Endothelial cell of umbilical vein (primary cell): ENCODE results near the gene C15orf40. TPM values are rescaled to one million over a fixed set of nuclear protein-coding genes. Genes with fewer than 3 reads are reported as not detected.
A peak's percentile ranks its signal among the peaks of the same experiment; 100 is the strongest.

Experiments
- BruUV-seq: library from RNA; stranded (reverse); fragments of 400-500 nt; replicated peaks from 2 replicates; lab custom pipeline; 2021; lab: Mats Ljungman, UMichigan
- CTCF ChIA-PET: fragments of 300-600, 350-600 bp; sonication (Branson Sonifier 250); formaldehyde crosslinking; loops from one replicate; lab custom pipeline; 2021; ENCODE audit warnings: antibody characterized with exemption, inconsistent platforms; lab: Charles Lee
- POLR2A ChIA-PET: fragments of 300-600, 350-600 bp; sonication (Branson Sonifier 250); formaldehyde crosslinking; loops from one replicate; lab custom pipeline; 2021; ENCODE audit warnings: antibody characterized with exemption, inconsistent platforms; lab: Charles Lee
- DNase-seq: peaks from one replicate; pipeline ENCODE4 v3.0.0-alpha.2; 2011; ENCODE audit warnings: low read depth, low spot score
- FAIRE-seq: peaks from 2 replicates; lab custom pipeline; 2011; peaks lifted over from hg19 to GRCh38; lab: Jason Lieb, UNC
- H2AFZ ChIP-seq: 2 replicates; pipeline ENCODE4 v1.6.0; 2012; ENCODE audit warnings: low read depth, low read length, control low read depth, inconsistent platforms
- H3K27ac ChIP-seq: 2 replicates; pipeline ENCODE4 v1.5.1; 2011; ENCODE audit warnings: low read depth, mild to moderate bottlenecking, control low read depth, low read length, moderate library complexity; ENCODE audit not compliant: insufficient read depth
- H3K27me3 ChIP-seq, 2 experiments: 2 replicates each; pipeline versions ENCODE4 v1.6.0 to v1.6.1; 2011; ENCODE audit warnings: low read length in 2 of 2, mixed read lengths in 1 of 2; ENCODE audit not compliant: control insufficient read depth in 2 of 2, insufficient read depth in 2 of 2
- H3K36me3 ChIP-seq, 2 experiments: 2 replicates in 1 of 2; 3 replicates in 1 of 2; pipeline ENCODE4 v1.5.1; 2011; ENCODE audit warnings: low read length in 2 of 2, mild to moderate bottlenecking in 1 of 2, moderate library complexity in 1 of 2; ENCODE audit not compliant: control insufficient read depth in 2 of 2, insufficient read depth in 2 of 2; ENCODE audit errors: extremely low read depth in 1 of 2
- H3K4me1 ChIP-seq: 3 replicates; pipeline ENCODE4 v1.5.1; 2011; ENCODE audit warnings: mild to moderate bottlenecking, low read length; ENCODE audit not compliant: control insufficient read depth, insufficient read depth; ENCODE audit errors: extremely low read depth
- H3K4me2 ChIP-seq: 2 replicates; pipeline ENCODE4 v1.6.1; 2011; ENCODE audit warnings: low read length, control low read depth, mixed read lengths; ENCODE audit not compliant: insufficient read depth
- H3K4me3 ChIP-seq, 3 experiments: fragments of 200-600 bp in 1 of 3; sonication (generic), shearing (Covaris generic) in 1 of 3; replicated peaks in 1 of 3; 2 replicates each; pipeline ENCODE4 v1.5.1; 2011 to 2016; ENCODE audit warnings: control low read depth in 3 of 3, low read length in 3 of 3, mild to moderate bottlenecking in 2 of 3, inconsistent platforms in 1 of 3, low read depth in 1 of 3, moderate library complexity in 1 of 3; ENCODE audit not compliant: insufficient read depth in 1 of 3
- H3K79me2 ChIP-seq: 2 replicates; pipeline ENCODE4 v1.6.0; 2012; ENCODE audit warnings: low read length, inconsistent platforms; ENCODE audit not compliant: control insufficient read depth, insufficient read depth
- H3K9ac ChIP-seq: replicated peaks from 2 replicates; pipeline ENCODE3; 2011; ENCODE audit warnings: low read length, control low read depth; ENCODE audit not compliant: insufficient read depth; ENCODE audit errors: extremely low read depth
- H3K9me1 ChIP-seq: replicated peaks from 3 replicates; pipeline ENCODE4 v1.6.0; 2011; ENCODE audit warnings: mild to moderate bottlenecking, low read length; ENCODE audit not compliant: control insufficient read depth, insufficient read depth; ENCODE audit errors: extremely low read depth
- H3K9me3 ChIP-seq: replicated peaks from 2 replicates; pipeline ENCODE4 v1.5.1; 2012; ENCODE audit warnings: low read length, inconsistent platforms; ENCODE audit not compliant: control insufficient read depth, insufficient read depth
- H4K20me1 ChIP-seq: replicated peaks from 2 replicates; pipeline ENCODE3; 2011; ENCODE audit warnings: mild to moderate bottlenecking, low read length; ENCODE audit not compliant: control insufficient read depth, insufficient read depth; ENCODE audit errors: extremely low read depth
- FOS ChIP-seq: IDR thresholded peaks from 2 replicates; pipeline ENCODE4 v1.6.1; 2011; ENCODE audit warnings: mild to moderate bottlenecking, low read length, moderate library complexity, borderline replicate concordance; ENCODE audit not compliant: insufficient read depth
- JUN ChIP-seq: IDR thresholded peaks from 2 replicates; pipeline ENCODE4 v1.6.1; 2011; ENCODE audit warnings: borderline replicate concordance, low read depth; ENCODE audit not compliant: insufficient read length, insufficient read depth
- POLR2A ChIP-seq: IDR thresholded peaks from 2 replicates; pipeline ENCODE4 v1.6.1; 2012; ENCODE audit warnings: low read depth, mild to moderate bottlenecking, control low read depth, low read length
- POLR2AphosphoS5 ChIP-seq: IDR thresholded peaks from 2 replicates; pipeline ENCODE4 v1.6.1; 2012; ENCODE audit warnings: low read depth, mild to moderate bottlenecking, control low read depth, low read length, moderate library complexity; ENCODE audit not compliant: insufficient read depth
- dilution Hi-C: fragments of 300-500 bp; cut with MboI; formaldehyde crosslinking; loops from one replicate; pipeline ENCODE4 v1.15.0; 2019; ENCODE audit warnings: low sequenced_read_pairs; ENCODE audit not compliant: extremely low pct_ligation_motif_present
- intact Hi-C: fragments of 100-400 bp; cut with micrococcal nuclease; formaldehyde crosslinking; loops from one replicate; pipeline ENCODE4 v1.10.0; 2022
- polyA plus RNA-seq, 4 experiments: library from polyadenylated mRNA; depleted of rRNA in 3 of 4; stranded (reverse) in 3 of 4; unstranded in 1 of 4; fragments of >200 nt; gene quantifications; 2 replicates each; pipeline versions ENCODE4 v1.2.1 to v1.2.3, GENCODE V29; 2011 to 2012; ENCODE audit warnings: missing spikeins in 1 of 4
- total RNA-seq: library from RNA; stranded (reverse); gene quantifications from 2 replicates; pipeline ENCODE4 v1.2.3, GENCODE V29; 2021
- TF ChIP-seq, protein P1 (sequence below), 2 donors: IDR thresholded peaks; 1 replicate in 1 of 2; 2 replicates in 1 of 2; pipeline ENCODE4 v1.5.1; 2011; ENCODE audit warnings: low read length in 2 of 2, mild to moderate bottlenecking in 2 of 2, moderate library complexity in 2 of 2, control low read depth in 1 of 2, inconsistent platforms in 1 of 2, low read depth in 1 of 2; ENCODE audit not compliant: insufficient read depth in 1 of 2; ENCODE audit errors: extremely low read depth in 1 of 2

Gene C15orf40
- total and polyA plus RNA-seq, 2 donors (not counting 3 experiments of a cell fraction or from before 2014, with no cell fraction given): 15.4 to 27.9 TPM

DNA sequence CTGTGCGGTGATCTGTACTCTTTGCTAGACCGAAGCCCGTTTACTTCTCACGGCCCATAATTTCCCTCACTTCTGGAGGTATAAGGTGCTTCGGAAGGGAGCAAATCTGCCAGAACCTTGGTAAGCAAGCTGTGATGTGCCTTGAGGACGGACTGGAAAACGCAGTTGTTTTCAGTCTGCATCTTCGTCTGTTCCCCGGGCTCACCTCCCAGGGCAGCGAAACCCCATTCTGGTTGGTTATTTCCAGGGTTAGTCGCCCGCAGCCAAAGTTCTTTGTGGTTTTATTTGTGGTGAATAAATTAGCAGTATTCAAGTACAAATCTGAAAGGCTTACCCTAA, 25.0 kb downstream of the C15orf40 start:
- no peak for TF ChIP-seq POLR2A
- TF ChIP-seq FOS: no peak
- TF ChIP-seq JUN: no peak
- TF ChIP-seq, protein P1, sequence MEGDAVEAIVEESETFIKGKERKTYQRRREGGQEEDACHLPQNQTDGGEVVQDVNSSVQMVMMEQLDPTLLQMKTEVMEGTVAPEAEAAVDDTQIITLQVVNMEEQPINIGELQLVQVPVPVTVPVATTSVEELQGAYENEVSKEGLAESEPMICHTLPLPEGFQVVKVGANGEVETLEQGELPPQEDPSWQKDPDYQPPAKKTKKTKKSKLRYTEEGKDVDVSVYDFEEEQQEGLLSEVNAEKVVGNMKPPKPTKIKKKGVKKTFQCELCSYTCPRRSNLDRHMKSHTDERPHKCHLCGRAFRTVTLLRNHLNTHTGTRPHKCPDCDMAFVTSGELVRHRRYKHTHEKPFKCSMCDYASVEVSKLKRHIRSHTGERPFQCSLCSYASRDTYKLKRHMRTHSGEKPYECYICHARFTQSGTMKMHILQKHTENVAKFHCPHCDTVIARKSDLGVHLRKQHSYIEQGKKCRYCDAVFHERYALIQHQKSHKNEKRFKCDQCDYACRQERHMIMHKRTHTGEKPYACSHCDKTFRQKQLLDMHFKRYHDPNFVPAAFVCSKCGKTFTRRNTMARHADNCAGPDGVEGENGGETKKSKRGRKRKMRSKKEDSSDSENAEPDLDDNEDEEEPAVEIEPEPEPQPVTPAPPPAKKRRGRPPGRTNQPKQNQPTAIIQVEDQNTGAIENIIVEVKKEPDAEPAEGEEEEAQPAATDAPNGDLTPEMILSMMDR (IDR thresholded peaks at IDR 0.05; ENCODE audit: extremely low read depth in 1 of 2, insufficient read depth in 1 of 2, low read depth in 1 of 2, low read length in 2 of 2): no peak
- no peak for TF ChIP-seq POLR2AphosphoS5
- FAIRE-seq: no peak
- dilution Hi-C loops (no loop called here), intact Hi-C loops (loop anchor here (1.0 to 5.0 kb wide), 4 partner anchors 137 to 444 kb away; partner anchors contain the start of gene RPS17)
- no peak for DNase-seq
- peaks cover 4% of the 10 kb centered on the region for H3K4me1 ChIP-seq
- no peaks in the 10 kb centered on the region for H4K20me1 ChIP-seq
- H3K36me3 ChIP-seq: no peaks in the 10 kb centered on the region
- H3K27me3 ChIP-seq: no peaks in the 10 kb centered on the region
- peak overlapping the region; percentile 71 for H3K4me2 ChIP-seq
- no peaks in the 10 kb centered on the region for H3K9me1 ChIP-seq
- CTCF ChIA-PET: interaction anchor here (0.6 to 1.6 kb wide), 5 partner anchors 15 to 456 kb away, joined by 3 to 8 read pairs (median 3); no protein-coding TSS in a partner anchor
- TSS peak; percentile 76 for BruUV-seq
- H3K79me2 ChIP-seq: peaks cover 8% of the 10 kb centered on the region
- peak overlapping the region; percentile 78 for H3K9ac ChIP-seq
- H3K4me3 ChIP-seq: peak overlapping the region; percentile 65 to 88 (median 87)
- H2AFZ ChIP-seq: peak overlapping the region; percentile 96
- H3K27ac ChIP-seq: peak overlapping the region; percentile 28
- POLR2A ChIA-PET: interaction anchor here (1.0 kb wide), 1 partner anchor 25 kb away, joined by 3 read pairs; the partner anchor contains the start of gene C15orf40
- no peaks in the 10 kb centered on the region for H3K9me3 ChIP-seq
